Fibroblast of the aortic adventitia (primary cell): ENCODE data around the gene CTNNA3. TPM values are rescaled to one million over a fixed set of nuclear protein-coding genes. Genes with fewer than 3 reads are reported as not detected.

Experiments
- DNase-seq: peaks from one replicate; pipeline ENCODE4 v3.0.0-alpha.2; 2010; ENCODE audit warnings: low read depth
- H3K4me3 ChIP-seq: 2 replicates; pipeline ENCODE4 v1.5.1; 2011; ENCODE audit warnings: low read depth, mild to moderate bottlenecking, control low read depth, low read length, moderate library complexity
- total RNA-seq: library from RNA; depleted of rRNA; stranded (reverse); fragments of >200 nt; gene quantifications from 2 replicates; pipeline ENCODE4 v1.2.3, GENCODE V29; 2012; ENCODE audit warnings: low replicate concordance
- TF ChIP-seq, protein P1 (sequence below): IDR thresholded peaks from 2 replicates; pipeline ENCODE4 v1.5.1; 2011; ENCODE audit warnings: mild to moderate bottlenecking, low read length, control low read depth, inconsistent platforms; ENCODE audit not compliant: insufficient read depth

CTNNA3 gene
- total RNA-seq, 1 donor: not detected

DNA sequence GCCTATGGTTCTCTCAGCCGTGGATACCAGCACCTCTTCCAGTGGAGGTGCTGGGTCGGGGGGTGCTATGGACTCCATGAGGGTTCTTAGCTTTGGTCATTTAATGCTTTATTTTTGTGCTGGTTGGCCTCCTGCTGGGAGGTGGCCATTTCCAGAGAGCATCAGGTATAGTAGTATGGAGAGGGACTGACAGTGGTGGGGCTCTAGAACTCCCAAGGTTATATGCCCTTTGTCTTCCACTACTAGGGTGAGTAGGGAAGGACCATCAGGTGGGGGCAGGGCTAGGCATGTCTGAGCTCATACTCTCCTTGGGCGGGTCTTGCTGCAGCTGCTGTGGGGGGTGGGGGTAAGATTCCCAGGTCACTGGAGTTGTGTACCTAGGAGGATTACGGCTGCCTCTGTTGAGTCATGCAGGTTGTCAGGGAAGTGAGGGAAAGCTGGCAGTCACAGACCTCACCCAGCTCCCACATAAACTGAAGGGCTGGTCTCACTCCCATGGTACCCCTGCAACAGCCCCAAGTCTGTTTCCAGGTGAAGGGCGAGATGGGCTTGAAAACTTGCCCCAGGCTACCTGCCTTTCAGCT is 1533.3 kb downstream of the CTNNA3 start:
- DNase-seq: no peak
- TF ChIP-seq, protein P1, sequence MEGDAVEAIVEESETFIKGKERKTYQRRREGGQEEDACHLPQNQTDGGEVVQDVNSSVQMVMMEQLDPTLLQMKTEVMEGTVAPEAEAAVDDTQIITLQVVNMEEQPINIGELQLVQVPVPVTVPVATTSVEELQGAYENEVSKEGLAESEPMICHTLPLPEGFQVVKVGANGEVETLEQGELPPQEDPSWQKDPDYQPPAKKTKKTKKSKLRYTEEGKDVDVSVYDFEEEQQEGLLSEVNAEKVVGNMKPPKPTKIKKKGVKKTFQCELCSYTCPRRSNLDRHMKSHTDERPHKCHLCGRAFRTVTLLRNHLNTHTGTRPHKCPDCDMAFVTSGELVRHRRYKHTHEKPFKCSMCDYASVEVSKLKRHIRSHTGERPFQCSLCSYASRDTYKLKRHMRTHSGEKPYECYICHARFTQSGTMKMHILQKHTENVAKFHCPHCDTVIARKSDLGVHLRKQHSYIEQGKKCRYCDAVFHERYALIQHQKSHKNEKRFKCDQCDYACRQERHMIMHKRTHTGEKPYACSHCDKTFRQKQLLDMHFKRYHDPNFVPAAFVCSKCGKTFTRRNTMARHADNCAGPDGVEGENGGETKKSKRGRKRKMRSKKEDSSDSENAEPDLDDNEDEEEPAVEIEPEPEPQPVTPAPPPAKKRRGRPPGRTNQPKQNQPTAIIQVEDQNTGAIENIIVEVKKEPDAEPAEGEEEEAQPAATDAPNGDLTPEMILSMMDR: no peak
- no peak overlapping the region for H3K4me3 ChIP-seq

DNA sequence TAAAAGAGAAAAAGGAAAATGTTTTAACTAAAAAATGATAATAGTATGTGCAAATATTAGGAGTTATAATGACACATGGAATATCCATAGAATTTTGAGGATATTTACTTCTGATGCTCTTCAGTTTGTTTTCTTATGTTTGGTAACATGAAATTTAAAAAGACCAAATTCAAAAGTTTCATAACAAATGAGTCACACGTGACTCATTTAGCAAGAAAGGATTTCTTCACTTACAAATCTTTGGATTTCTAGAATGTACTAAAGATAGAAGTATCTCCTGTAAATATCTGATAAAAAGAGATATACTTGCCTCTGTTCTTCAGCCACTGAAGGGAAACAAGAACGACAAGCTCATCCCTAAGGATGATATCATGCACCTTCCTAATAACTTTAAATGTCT is 1544.6 kb downstream of the CTNNA3 start:
- TF ChIP-seq, protein P1: no peak
- no peak for DNase-seq
- H3K4me3 ChIP-seq: no peak overlapping the region

DNA sequence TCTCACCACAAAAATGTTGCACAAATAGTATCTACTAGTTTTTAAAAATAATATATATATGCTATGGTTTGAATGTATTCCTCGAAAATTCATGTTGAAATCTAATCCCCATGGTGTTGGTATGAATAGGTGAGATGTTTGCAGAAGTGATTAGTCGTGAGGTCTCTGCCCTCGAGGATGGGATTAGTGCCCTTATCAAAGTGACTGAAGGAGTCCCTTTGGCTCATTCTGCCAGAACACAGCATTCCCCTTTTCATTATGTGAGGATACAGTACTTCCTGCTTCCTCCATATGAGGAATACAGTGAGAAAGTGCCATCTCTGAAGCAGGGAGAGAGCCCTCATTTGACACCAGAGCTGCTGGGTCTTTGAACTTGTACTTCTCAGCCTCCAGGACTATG is 1547.7 kb downstream of the CTNNA3 start:
- no peak for DNase-seq
- TF ChIP-seq, protein P1: no peak
- no peak overlapping the region for H3K4me3 ChIP-seq

DNA sequence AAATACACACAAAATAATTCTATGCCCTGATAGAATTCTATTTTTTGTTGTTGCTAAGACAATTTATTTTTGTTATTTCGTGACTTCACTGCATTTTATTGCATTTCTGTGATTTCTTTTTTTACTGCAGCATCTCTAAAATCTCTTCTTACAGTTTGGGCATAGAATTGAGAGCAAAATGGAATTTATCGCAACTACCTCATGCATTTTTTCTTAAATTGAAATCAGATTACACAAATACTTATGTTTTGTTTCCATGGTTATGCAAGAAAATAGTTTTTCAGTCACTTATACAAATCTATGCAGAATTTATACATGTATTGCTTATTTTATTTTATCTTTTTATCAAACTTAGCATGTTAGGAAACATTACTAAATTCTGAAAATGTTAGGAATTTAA is 1552.0 kb downstream of the CTNNA3 start:
- no peak overlapping the region for H3K4me3 ChIP-seq
- no peak for DNase-seq
- TF ChIP-seq, protein P1: no peak

DNA sequence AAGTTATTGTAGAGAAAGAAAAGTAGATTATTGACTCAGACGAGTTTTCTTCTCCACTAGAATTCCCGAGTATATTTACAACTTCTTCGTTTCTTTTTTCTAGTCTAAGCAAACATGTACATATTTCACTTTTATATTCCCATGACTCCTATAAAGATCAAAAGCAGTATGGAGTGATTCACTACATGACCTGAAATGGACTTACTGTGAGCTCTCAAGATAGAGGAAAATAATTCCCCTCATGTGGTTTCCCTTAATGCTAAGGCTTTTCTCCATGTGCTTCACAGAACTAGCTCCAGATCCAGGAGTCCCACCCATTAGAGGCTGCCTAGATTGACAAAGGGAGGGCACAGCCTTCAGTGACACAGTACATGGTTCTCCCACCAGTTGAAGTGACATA is 1593.2 kb downstream of the CTNNA3 start:
- TF ChIP-seq, protein P1: no peak
- H3K4me3 ChIP-seq: no peak overlapping the region

DNA sequence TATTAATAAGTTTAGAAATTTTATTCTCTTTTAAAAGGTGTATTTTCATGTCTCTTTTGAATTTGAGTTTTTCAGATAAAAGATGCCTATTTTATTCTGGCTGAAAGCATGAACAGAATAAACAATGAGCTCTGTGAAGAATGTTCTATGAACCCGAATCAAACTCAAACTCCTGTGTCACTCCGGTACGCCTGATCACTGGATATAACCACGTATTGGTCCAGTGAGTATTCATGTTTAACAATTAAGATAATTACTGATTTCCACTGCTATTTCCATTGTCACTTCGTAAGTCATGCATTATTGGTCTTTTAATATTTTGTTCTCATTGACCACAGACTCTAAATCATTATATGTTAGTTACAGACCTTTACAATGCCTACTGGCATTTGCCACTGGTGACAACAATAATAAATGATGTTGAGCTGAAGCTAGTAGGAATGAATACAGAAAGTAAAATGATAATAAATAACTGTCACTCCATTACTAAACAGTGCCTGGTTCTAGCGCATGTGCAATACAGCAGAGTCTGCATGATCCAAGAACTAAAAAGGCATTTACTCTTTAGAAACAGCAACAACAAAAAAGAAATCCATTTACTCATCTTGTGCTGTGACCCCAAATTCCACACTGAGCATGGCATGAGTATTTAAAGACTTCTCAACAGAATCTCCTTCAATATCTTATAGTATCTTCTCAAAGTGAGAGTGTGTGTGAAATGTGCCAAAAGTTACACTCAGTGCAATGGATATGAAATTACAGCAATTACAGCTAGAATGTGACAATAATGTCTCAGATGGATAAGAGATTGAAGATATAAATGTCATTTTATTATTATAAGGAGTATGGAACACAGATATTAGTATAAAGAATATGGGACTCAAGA is 1597.2 kb downstream of the CTNNA3 start:
- TF ChIP-seq, protein P1: no peak
- no peak for DNase-seq
- H3K4me3 ChIP-seq: no peak overlapping the region

More for the DNA sequence above, 1593.2 kb downstream of the CTNNA3 start:
- no peak for DNase-seq

DNA sequence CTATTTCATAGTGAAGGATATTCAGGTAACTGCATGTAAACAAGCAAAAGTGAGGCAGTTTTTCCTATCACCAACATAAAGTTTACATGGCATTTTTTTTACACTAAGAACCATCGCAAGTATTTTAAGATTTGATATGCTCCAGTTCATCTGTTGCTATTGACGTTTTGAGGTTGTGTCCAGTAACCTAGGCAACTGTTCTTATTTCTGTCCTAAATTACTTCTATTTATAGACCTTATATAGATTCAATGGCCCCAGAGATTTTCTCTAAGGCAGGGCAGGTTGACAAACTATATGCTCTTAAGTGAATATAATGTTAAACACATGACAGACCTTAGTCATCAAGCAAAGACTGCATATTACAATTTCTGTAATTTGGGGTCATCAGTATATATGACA is 1600.4 kb downstream of the CTNNA3 start:
- DNase-seq: no peak
- H3K4me3 ChIP-seq: no peak overlapping the region
- TF ChIP-seq, protein P1: no peak
